ENCODE results near the gene GNAS-AS1. TPM values are rescaled to one million over a fixed set of nuclear protein-coding genes. Genes with fewer than 3 reads are reported as not detected.
A peak's percentile ranks its signal among the peaks of the same experiment; 100 is the strongest.

The GNAS-AS1 gene
- total RNA-seq, 2 donors from 2014 or later = not detected

- intact Hi-C loops (cut with DNase I) = no loop called here
- DNase-seq (ENCODE audit: low spot score) = no peak
Observed at GRCh38 chr20:58795923-58796245, 54.8 kb downstream of the GNAS-AS1 start.

- no peak for DNase-seq (ENCODE audit: low spot score)
Observed at GRCh38 chr20:58795181-58795922, 55.4 kb downstream of the GNAS-AS1 start.

GRCh38 chr20:58794510-58795180, 56.1 kb downstream of the GNAS-AS1 start:
- DNase-seq (ENCODE audit: low spot score) = no peak
- intact Hi-C loops (cut with DNase I) = no loop called here

More at GRCh38 chr20:58795181-58795922, 55.4 kb downstream of the GNAS-AS1 start:
- intact Hi-C loops (cut with DNase I) = no loop called here

GRCh38 chr20:58793512-58794420, 56.9 kb downstream of the GNAS-AS1 start:
- intact Hi-C loops (cut with DNase I) = no loop called here

GRCh38 chr20:58792426-58792825, 58.3 kb downstream of the GNAS-AS1 start:
- intact Hi-C loops (cut with DNase I) = no loop called here
- no peak for DNase-seq (ENCODE audit: low spot score)

More at GRCh38 chr20:58793512-58794420, 56.9 kb downstream of the GNAS-AS1 start:
- DNase-seq (ENCODE audit: low spot score) = no peak

- DNase-seq (ENCODE audit: low spot score) = no peak
- intact Hi-C loops (cut with DNase I) = no loop called here
Observed at GRCh38 chr20:58791286-58791685, 59.4 kb downstream of the GNAS-AS1 start.

GRCh38 chr20:58790454-58790853, 60.2 kb downstream of the GNAS-AS1 start:
- intact Hi-C loops (cut with DNase I) = no loop called here
- no peak for DNase-seq (ENCODE audit: low spot score)

GRCh38 chr20:58788896-58789544, 61.7 kb downstream of the GNAS-AS1 start:
- intact Hi-C loops (cut with DNase I) = no loop called here
- no peak for DNase-seq (ENCODE audit: low spot score)

- intact Hi-C loops (cut with DNase I) = no loop called here
Observed at GRCh38 chr20:58787211-58788005, 63.3 kb downstream of the GNAS-AS1 start.

GRCh38 chr20:58784321-58785074, 66.2 kb downstream of the GNAS-AS1 start:
- intact Hi-C loops (cut with DNase I) = no loop called here
- DNase-seq (ENCODE audit: low spot score) = no peak

More at GRCh38 chr20:58787211-58788005, 63.3 kb downstream of the GNAS-AS1 start:
- no peak for DNase-seq (ENCODE audit: low spot score)

- no peak for DNase-seq (ENCODE audit: low spot score)
- intact Hi-C loops (cut with DNase I) = no loop called here
Observed at GRCh38 chr20:58783511-58784011, 67.1 kb downstream of the GNAS-AS1 start.

- peak; percentile 1 for DNase-seq (ENCODE audit: low spot score)
- intact Hi-C loops (cut with DNase I) = no loop called here
Observed at GRCh38 chr20:58781138-58781537, 69.6 kb downstream of the GNAS-AS1 start.

- intact Hi-C loops (cut with DNase I) = loop anchor here in 1 of 2 donors (1.0 kb wide), 1 partner anchor 20 kb away; no protein-coding TSS in a partner anchor
- peak; percentile 25 for DNase-seq (ENCODE audit: low spot score)
Observed at GRCh38 chr20:58778760-58779159, 71.9 kb downstream of the GNAS-AS1 start.

- DNase-seq (ENCODE audit: low spot score) = peak; percentile 61
- intact Hi-C loops (cut with DNase I) = loop anchor here in 1 of 2 donors (1.0 kb wide), 2 partner anchors 21 to 37 kb away; no protein-coding TSS in a partner anchor
Observed at GRCh38 chr20:58777657-58778056, 73.0 kb downstream of the GNAS-AS1 start.

GRCh38 chr20:58776109-58776508, 74.6 kb downstream of the GNAS-AS1 start:
- DNase-seq (ENCODE audit: low spot score) = no peak
- intact Hi-C loops (cut with DNase I) = no loop called here

- intact Hi-C loops (cut with DNase I) = no loop called here
- DNase-seq (ENCODE audit: low spot score) = no peak
Observed at GRCh38 chr20:58775371-58775770, 75.3 kb downstream of the GNAS-AS1 start.

GRCh38 chr20:58774667-58775263, 75.9 kb downstream of the GNAS-AS1 start:
- intact Hi-C loops (cut with DNase I) = no loop called here

More at GRCh38 chr20:58774667-58775263, 75.9 kb downstream of the GNAS-AS1 start:
- no peak for DNase-seq (ENCODE audit: low spot score)

Data from posterior vena cava (tissue), 2 donors.